Memory B cell (primary cell): ENCODE results near the gene MOB3A.
A peak's percentile ranks its signal among the peaks of the same experiment; 100 is the strongest.
"Not testable (repeated sequence)": the region's sequence is repeated elsewhere in the genome, so short reads cannot be mapped to it uniquely, and the experiment has no call there.

ENCODE experiments used
- ATAC-seq: fragments of 150-1000 bp; cut with Tn5 transposase; 2 replicates; pipeline ENCODE4 v1.10.0; 2021; ENCODE audit warnings: low read depth, mild to moderate bottlenecking, moderate library complexity
- DNase-seq, 2 donors: peaks; one replicate each; pipeline ENCODE4 v3.0.0; 2022; ENCODE audit warnings: low spot score in 2 of 2
- H3K27ac Mint-ChIP-seq: one replicate; pipeline ENCODE4 v1.8.0; 2022; ENCODE audit warnings: mild to moderate bottlenecking, moderate library complexity, mixed read lengths
- H3K27me3 Mint-ChIP-seq: one replicate; pipeline ENCODE4 v1.8.0; 2022; ENCODE audit warnings: mixed read lengths
- H3K36me3 Mint-ChIP-seq: one replicate; pipeline ENCODE4 v1.8.0; 2022; ENCODE audit warnings: mild to moderate bottlenecking, mixed read lengths
- H3K4me1 Mint-ChIP-seq: one replicate; pipeline ENCODE4 v1.8.0; 2022; ENCODE audit warnings: mixed read lengths
- H3K4me3 Mint-ChIP-seq: one replicate; pipeline ENCODE4 v1.8.0; 2022; ENCODE audit warnings: mild to moderate bottlenecking, moderate library complexity, mixed read lengths
- H3K9me3 Mint-ChIP-seq: one replicate; pipeline ENCODE4 v1.8.0; 2022; ENCODE audit warnings: mixed read lengths

Gene MOB3A

DNA sequence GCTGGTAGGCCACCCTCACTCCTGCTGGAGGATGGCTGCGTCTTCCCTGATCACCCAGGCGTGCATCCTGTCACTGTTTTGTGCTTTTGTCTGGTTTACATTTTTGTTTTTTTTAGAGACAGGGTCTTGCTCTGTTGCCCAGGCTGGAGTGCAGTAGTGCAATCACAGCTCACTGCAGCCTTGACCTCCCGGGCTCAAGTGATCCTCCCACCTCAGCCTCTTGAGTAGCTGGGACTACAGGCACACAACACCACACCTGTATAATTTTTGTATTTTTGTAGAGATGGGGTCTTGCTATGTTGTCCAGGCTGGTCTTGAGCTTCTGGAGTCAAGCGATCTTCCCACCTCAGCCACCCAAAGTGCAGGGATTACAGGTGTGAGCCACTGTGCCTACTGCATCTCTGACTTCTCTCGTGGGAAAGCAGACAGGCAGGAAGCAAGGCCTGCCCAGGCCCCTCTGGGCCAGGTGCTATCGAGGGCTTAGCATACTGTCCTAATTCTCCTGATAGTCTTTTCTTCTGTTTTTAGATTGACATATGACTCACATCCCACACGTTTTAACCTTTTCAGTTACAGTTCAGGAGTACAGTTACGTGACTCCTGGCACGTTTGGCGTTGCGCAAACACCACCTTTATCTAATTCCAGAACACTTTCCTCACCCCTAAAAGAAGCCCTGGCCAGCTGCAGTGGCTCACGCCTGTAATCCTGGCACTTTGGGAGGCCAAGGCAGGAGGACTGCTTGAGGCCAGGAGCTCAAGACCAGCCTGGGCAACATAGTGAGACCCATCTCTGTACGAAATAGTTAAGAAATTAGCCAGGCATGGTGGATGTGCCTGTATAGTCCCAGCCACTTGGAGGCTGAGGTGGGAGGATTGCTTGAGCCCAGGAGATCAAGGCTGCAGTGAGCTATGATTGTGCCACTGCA, 9.2 kb downstream of the MOB3A start:
- peak overlapping the region; percentile 81 for H3K4me3 Mint-ChIP-seq
- not testable (repeated sequence) for H3K27me3 Mint-ChIP-seq, H3K9me3 Mint-ChIP-seq, DNase-seq, ATAC-seq
- peaks cover 13% of the 10 kb centered on the region for H3K36me3 Mint-ChIP-seq
- peak overlapping the region; percentile 98 for H3K27ac Mint-ChIP-seq
- peaks cover 51% of the 10 kb centered on the region for H3K4me1 Mint-ChIP-seq

DNA sequence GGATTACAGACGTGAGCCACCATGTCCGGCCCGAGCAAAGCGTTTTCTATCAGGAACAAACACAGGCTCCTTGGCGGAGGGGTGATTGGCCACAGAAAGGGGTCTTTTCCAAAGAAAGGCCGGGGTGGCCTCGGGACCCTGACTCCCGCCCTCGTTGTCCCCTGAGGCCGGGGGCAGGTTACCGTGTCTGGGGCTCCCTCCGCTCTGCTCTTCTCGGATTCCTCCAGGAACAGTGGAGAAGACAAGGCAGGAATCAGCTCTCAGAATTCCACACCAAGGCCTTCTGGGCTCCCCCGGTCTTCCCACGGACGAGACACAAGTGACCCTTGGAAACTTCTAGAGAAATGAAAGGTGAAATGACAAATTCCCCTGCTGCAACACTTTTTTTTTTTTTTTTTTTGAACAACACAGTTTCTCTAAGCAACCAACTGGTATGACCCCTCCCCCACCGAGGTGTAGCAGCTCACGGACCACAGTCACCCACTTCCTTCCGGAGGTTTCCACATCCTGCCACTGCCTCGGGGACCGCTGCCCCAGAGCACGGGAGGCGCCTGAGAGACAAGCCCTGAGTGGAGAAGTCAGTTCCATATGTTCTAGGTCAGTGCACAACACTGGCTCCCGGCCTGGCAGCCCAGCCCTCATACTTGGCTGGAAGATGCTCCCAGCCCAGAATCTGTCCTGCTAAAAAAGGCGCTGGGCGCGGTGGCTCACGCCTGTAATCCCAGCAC, 11.0 kb downstream of the MOB3A start:
- ATAC-seq (peak; percentile 54), DNase-seq (peak; percentile 78 to 92)
- H3K27ac Mint-ChIP-seq, result peak overlapping the region; percentile 98
- peaks cover 57% of the 10 kb centered on the region for H3K4me1 Mint-ChIP-seq
- peaks cover 12% of the 10 kb centered on the region for H3K36me3 Mint-ChIP-seq
- H3K9me3 Mint-ChIP-seq, result no peaks in the 10 kb centered on the region
- H3K27me3 Mint-ChIP-seq, result no peaks in the 10 kb centered on the region
- peak overlapping the region; percentile 95 for H3K4me3 Mint-ChIP-seq

DNA sequence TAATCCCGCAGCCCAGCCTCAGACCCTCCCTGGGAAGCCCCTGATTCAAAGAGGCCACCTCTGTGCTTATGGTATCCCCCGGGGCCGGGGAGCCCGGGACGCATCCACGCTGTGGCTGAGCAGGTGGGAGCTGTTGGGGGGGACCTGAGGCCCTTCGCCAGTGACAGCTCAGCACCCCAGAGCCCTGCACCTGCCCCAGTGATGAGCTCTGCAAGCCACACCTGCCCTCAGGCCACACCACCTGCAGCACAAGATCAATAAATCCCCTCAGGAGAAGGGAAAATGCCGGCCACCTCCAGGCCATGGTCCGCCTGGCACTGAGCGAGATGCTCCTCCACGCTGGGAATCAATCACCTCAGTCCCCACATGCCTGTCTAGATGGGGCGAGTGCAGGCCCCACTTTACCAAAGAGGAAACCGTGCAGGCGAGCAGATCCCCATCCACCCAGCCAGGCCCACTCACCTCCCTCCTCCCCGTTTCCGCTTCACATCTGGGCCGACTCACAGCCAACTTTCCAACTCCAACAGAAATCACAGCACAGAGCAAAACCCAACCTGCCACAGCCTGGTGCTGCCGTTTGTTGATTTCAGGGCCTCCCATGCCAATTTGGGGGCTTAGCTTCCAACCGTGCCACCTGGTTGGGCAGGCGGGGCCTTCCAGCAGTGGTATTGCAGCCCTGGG, 12.8 kb downstream of the MOB3A start:
- H3K4me3 Mint-ChIP-seq, result peak overlapping the region; percentile 95
- DNase-seq, result no peak
- H3K27ac Mint-ChIP-seq, result peak overlapping the region; percentile 98
- ATAC-seq, result no peak
- no peaks in the 10 kb centered on the region for H3K9me3 Mint-ChIP-seq
- peaks cover 18% of the 10 kb centered on the region for H3K36me3 Mint-ChIP-seq
- peaks cover 55% of the 10 kb centered on the region for H3K4me1 Mint-ChIP-seq
- H3K27me3 Mint-ChIP-seq, result no peaks in the 10 kb centered on the region

DNA sequence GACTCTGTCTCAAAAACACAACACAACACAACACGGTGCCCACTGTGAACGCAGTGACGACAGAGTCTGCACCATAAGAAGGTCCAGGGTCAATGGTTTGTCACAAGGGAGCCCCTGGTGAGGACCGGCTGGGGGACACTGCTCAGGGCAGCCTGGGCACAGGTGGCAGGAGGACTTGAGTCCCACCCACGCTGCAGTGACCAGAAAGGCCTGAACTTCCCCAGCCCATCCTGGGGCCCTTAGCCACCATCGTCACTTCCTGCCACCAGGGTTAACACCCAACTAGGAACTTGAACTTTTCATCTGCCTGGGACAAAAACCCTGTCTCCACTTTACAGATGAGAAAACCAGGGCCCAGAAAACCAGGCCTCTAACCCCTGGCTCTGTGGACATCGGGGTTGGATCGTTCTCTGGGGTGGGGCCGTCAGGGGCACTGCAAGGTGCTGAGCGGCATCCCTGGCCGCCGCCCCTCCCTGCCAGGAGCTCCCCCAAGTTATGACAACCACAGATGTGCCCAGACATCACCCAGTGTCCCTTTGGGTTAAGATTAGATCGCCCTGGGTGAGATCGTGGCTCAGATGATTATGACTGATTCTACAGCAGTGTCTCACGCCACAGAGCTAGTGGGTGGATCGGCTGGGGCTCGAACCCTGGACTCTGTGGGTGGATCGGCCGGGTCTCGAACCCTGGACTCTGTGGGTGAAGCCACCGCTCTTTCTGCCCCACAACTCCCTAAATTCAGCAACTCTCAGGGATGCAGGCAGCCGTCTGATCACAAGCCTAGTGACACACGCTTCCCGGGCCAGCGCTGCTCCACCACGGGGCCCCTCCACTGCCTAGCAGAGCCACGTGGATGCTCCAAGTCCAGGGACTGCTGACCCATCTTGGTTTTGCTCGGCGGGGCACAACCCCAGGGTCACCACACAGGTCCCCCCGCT, 14.0 kb downstream of the MOB3A start:
- no peaks in the 10 kb centered on the region for H3K27me3 Mint-ChIP-seq
- peaks cover 21% of the 10 kb centered on the region for H3K36me3 Mint-ChIP-seq
- H3K27ac Mint-ChIP-seq, result peak overlapping the region; percentile 98
- ATAC-seq, result peak; percentile 26
- no peak for DNase-seq
- no peaks in the 10 kb centered on the region for H3K9me3 Mint-ChIP-seq
- peaks cover 45% of the 10 kb centered on the region for H3K4me1 Mint-ChIP-seq
- peak overlapping the region; percentile 95 for H3K4me3 Mint-ChIP-seq

DNA sequence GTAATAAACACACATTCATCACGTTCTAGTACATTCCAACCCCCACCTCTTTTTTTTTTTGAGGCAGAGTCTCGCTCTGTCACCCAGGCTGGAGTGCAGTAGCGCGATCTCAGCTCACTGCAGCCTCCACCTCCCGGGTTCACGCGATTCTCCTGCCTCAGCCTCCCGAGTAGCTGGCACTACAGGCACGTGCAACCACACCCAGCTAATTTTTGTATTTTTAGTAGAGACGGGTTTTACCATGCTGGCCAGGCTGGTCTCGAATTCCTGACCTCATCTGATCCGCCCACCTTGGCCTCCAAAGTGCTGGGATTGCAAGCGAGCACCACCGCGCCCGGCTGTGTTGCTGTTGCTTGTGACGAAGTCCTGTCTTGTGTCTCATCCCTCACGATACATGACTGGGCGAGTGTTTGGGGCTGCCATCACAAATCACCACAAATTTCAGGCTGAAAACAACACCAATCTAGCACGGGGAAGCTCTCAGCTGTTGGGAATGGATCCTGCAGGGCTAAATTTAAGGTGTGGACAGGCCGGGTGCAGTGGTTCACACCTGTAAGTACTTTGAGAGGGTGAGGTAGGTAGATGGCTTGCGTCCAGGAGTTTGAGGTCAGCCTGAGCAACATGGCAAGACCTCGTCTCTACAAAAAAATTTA, 15.7 kb downstream of the MOB3A start:
- DNase-seq (no peak), ATAC-seq (no peak)
- Mint-ChIP-seq H3K36me3 (peaks cover 29% of the 10 kb centered on the region), H3K4me3 (peak overlapping the region; percentile 95), H3K9me3 (no peaks in the 10 kb centered on the region), H3K27ac (peak overlapping the region; percentile 98), H3K4me1 (peaks cover 38% of the 10 kb centered on the region), H3K27me3 (no peaks in the 10 kb centered on the region)

DNA sequence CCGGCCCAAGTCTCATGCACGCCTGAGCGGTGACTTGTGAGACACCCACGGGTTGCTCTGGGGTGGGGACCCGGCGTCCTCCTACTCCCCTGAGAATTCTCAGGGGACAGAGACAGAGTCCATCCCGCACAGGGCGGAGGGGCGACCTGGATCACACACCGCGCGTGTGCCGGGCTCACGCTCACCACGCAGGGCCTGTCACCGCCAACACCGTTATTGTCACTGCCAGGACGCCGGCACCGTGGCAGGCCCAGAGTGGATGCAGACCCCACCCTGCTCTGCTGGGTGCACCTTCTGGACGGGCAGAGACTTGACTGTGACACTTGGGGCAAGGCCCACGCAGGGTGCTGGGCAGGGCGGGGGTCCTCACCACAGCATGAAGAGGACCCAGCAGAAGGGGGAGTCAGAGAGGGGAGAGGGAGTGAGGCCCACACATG, 16.2 kb downstream of the MOB3A start:
- Mint-ChIP-seq H3K9me3 (no peaks in the 10 kb centered on the region), H3K4me1 (peaks cover 37% of the 10 kb centered on the region), H3K4me3 (peak overlapping the region; percentile 95), H3K27me3 (no peaks in the 10 kb centered on the region), H3K27ac (peak overlapping the region; percentile 98), H3K36me3 (peaks cover 27% of the 10 kb centered on the region)
- ATAC-seq (peak; percentile 6), DNase-seq (no peak)

DNA sequence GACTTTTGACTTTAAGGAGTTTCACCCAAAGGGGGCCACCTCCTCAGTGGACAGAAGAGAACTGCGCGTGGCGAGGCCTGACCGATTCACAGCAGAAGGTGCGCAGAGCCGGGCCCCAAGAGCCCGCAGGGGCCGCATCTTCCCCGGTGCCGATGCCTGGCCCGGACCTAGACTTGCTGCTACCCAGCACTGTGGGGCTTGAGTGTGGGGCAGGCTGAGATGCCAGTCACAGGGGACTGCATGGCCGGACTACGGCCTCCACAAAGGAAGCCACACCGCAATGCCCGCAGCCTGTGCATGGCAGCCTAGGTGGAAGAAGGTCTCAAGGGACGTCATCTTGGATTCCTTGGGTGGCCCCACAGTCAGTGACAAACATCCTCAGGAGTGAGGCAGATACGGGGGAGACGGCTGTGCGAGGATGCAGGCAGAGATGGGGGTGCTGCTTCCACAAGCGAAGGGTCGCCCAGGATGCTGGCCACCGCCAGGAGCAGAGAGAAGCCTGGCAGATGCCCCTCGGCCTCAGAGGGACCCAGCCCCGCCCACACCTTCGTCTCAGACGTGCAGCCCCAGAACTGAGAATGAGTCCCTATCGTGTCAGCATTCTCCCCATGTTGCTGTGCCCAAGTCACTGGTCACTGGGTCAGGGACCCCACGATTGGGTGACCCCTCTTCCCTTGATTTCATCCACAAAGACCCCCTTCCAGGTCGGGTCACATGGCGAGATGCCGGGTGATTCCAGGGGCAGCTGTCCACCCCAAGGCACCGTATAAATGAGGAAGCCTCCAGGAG, 16.9 kb downstream of the MOB3A start:
- ATAC-seq, result no peak
- Mint-ChIP-seq H3K27me3 (no peaks in the 10 kb centered on the region), H3K9me3 (no peaks in the 10 kb centered on the region), H3K36me3 (peaks cover 27% of the 10 kb centered on the region), H3K4me1 (peaks cover 44% of the 10 kb centered on the region), H3K27ac (peak overlapping the region; percentile 98), H3K4me3 (peak overlapping the region; percentile 95)
- DNase-seq, result no peak

DNA sequence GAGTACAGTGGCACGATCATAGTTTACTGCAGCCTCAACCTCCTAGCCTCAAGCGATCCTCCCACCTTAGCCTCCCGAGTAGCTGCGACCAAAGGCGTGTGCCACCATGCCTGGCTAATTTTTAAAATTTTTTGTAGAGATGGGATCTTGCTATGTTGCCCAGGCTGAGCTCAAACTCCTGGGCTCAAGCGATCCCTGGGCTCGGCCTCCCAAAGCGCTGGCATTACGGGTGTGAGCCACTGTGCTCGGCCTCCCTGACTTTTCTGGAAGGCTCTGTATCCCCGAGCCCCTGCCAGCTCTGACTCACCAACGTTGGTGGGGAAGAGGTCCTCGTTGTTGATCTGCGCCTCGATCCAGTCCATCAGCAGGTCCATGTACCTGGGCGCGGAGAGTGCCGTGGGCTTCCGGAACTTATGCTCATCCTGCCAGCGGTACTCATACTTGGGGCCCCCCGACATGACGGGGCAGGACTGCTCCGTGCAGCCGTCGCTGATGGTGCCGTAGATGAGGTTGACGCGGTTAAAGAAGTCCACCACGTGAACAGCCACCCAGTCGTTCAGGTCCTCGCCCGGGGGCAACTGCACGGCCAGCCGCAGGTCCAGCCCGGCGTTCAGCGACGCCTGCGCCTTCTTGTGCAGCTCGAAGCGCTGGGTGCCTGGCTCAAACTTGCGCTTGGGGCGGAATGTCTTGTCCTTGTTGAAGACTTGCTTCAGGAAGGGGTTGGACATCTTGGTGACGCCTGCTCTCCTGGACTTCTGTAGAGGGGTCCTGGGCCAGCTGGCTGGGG, 18.1 kb downstream of the MOB3A start:
- H3K4me1 Mint-ChIP-seq, result peaks cover 41% of the 10 kb centered on the region
- H3K27me3 Mint-ChIP-seq, result no peaks in the 10 kb centered on the region
- no peak overlapping the region for H3K4me3 Mint-ChIP-seq
- H3K9me3 Mint-ChIP-seq, result no peaks in the 10 kb centered on the region
- DNase-seq (no peak), ATAC-seq (no peak)
- peaks cover 25% of the 10 kb centered on the region for H3K36me3 Mint-ChIP-seq
- H3K27ac Mint-ChIP-seq, result peak overlapping the region; percentile 98

DNA sequence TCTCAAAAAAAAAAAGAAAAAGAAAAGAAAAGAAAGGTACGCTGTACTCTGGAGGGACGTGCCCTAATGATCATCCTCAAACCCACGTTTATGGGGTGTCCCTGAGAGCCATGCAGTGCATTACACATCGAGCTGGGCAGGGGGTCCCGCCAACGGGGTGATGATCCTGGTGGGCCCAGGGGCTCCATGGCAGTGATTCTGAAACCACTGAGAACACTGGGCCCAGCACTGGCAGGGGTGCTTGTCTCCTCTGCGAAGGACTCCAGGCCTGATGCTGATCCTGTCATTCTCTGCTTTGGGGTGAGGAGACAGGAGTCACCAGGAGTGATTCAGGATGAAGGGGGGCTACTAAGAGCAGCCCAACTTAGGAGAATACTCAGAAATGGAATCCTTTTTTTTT, 18.7 kb downstream of the MOB3A start:
- Mint-ChIP-seq H3K36me3 (peaks cover 25% of the 10 kb centered on the region), H3K9me3 (no peaks in the 10 kb centered on the region), H3K27ac (peak overlapping the region; percentile 93), H3K27me3 (no peaks in the 10 kb centered on the region), H3K4me1 (peaks cover 40% of the 10 kb centered on the region), H3K4me3 (no peak overlapping the region)
- DNase-seq (no peak), ATAC-seq (no peak)

DNA sequence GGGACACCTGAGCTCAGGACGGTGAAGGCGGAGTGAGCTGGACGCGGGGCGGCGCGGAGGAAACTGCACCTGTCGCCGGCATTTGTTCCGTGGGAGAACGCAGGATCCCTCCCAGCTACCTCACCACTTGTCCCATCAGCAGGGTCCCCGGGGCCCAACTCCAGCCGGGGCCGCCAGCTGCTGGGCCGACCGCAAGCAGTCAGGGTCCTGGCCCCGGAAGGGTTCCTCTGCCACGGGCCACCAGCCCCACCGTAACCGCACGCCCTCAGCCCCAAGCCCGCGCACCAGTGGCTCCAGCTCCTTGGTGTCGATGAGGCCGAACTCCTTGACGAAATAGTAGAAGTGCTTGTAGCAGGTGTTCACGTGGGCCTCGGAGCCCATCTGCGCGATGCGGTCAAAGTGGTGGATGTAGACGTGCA, 19.6 kb downstream of the MOB3A start:
- Mint-ChIP-seq H3K27ac (peak overlapping the region; percentile 93), H3K9me3 (no peaks in the 10 kb centered on the region), H3K4me3 (peak overlapping the region; percentile 34), H3K27me3 (no peaks in the 10 kb centered on the region), H3K36me3 (peaks cover 32% of the 10 kb centered on the region), H3K4me1 (peaks cover 39% of the 10 kb centered on the region)
- ATAC-seq (peak; percentile 12), DNase-seq (no peak)

DNA sequence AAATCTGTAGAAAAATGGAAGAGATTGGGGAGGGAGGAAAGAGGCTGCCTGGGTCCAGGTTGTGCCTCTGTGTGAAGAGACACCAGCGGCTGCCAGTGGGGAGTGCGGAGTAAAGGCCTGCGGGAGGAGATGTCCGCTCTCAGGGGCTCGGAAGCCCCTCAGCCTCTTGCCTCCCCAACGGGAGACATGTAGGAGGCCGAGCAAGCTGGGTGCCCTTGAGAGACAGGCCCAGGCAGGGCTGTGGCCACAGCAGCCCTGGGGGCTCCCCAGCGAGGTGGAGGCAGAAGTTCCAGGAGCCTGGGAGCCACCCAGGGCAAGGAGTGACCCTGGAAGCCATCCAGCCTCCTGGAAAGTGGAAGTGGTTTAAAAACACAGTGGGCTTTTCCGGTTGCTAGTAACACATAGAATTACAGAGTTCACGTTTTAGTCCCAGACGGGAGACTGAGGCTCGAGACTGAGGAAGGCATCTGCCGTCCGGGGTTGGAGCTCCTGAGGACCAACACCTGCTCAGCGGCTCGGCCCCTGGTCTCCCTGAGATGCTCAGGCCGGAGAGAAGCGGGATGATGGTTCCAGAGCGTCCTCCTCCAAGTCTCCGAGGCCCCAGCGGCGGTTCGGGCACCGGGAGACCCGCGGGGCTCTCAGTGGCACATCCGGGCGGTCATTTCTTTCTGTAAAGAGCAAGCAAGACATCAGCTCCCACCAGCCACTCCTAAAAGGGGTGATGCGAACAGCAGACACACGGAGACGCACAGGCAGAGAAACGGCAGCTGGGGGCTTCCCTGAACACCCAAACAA, 23.2 kb downstream of the MOB3A start:
- no peak for ATAC-seq
- Mint-ChIP-seq H3K27ac (peak overlapping the region; percentile 93), H3K36me3 (peaks cover 32% of the 10 kb centered on the region), H3K9me3 (no peaks in the 10 kb centered on the region), H3K27me3 (no peaks in the 10 kb centered on the region), H3K4me1 (peaks cover 36% of the 10 kb centered on the region), H3K4me3 (peak overlapping the region; percentile 32)
- DNase-seq, result no peak
